Liver (tissue), 9 donors: ENCODE data around the gene TBC1D1. TPM values are rescaled to one million over a fixed set of nuclear protein-coding genes. Genes with fewer than 3 reads are reported as not detected.

ENCODE experiments used
- DNase-seq: peaks from one replicate; pipeline ENCODE4 v3.0.0-alpha.2; 2017; ENCODE audit warnings: low spot score
- H3K27ac ChIP-seq, 2 donors: one replicate each; pipeline ENCODE4 v1.7.0; 2013; ENCODE audit warnings: inconsistent platforms in 2 of 2, low read length in 2 of 2, control low read depth in 1 of 2, low read depth in 1 of 2, mild to moderate bottlenecking in 1 of 2
- H3K27me3 ChIP-seq, 4 donors: one replicate each; pipeline versions ENCODE4 v1.6.1 to v1.7.0; 2013; ENCODE audit warnings: low read length in 3 of 4, inconsistent platforms in 1 of 4, mild to moderate bottlenecking in 1 of 4, moderate library complexity in 1 of 4; ENCODE audit not compliant: control insufficient read depth in 4 of 4, insufficient read depth in 4 of 4
- H3K36me3 ChIP-seq, 4 donors: one replicate each; pipeline versions ENCODE4 v1.6.1 to v1.7.0; 2013; ENCODE audit warnings: low read length in 3 of 4, mild to moderate bottlenecking in 3 of 4, low read depth in 1 of 4, moderate library complexity in 1 of 4; ENCODE audit not compliant: control insufficient read depth in 4 of 4, insufficient read depth in 3 of 4
- H3K4me1 ChIP-seq, 4 donors: one replicate each; pipeline versions ENCODE4 v1.6.1 to v1.7.0; 2013; ENCODE audit warnings: low read length in 3 of 4, mild to moderate bottlenecking in 3 of 4, moderate library complexity in 1 of 4; ENCODE audit not compliant: control insufficient read depth in 4 of 4, insufficient read depth in 4 of 4
- H3K4me3 ChIP-seq, 3 donors: one replicate each; pipeline versions ENCODE4 v1.6.1 to v1.7.0; 2013; ENCODE audit warnings: low read length in 3 of 3, control low read depth in 1 of 3, low read depth in 1 of 3, mild to moderate bottlenecking in 1 of 3
- H3K9ac ChIP-seq, 2 donors: one replicate each; pipeline ENCODE4 v1.7.0; 2013; ENCODE audit warnings: low read length in 2 of 2, mild to moderate bottlenecking in 2 of 2, moderate library complexity in 2 of 2, control low read depth in 1 of 2, low read depth in 1 of 2
- H3K9me3 ChIP-seq, 4 donors: one replicate each; pipeline versions ENCODE4 v1.6.1 to v1.7.0; 2013; ENCODE audit warnings: low read length in 3 of 4; ENCODE audit not compliant: control insufficient read depth in 4 of 4
- ATF3 ChIP-seq: IDR thresholded peaks from 2 replicates; pipeline ENCODE4 v1.6.1; 2016; ENCODE audit warnings: antibody characterized with exemption
- EGR1 ChIP-seq, 2 donors: IDR thresholded peaks; 2 replicates each; pipeline ENCODE4 v1.6.1; 2016 to 2018; ENCODE audit warnings: antibody characterized with exemption in 2 of 2, low read depth in 2 of 2
- FOXA1 ChIP-seq: IDR thresholded peaks from 2 replicates; pipeline ENCODE4 v1.6.1; 2016; ENCODE audit warnings: antibody characterized with exemption
- FOXA2 ChIP-seq: IDR thresholded peaks from 2 replicates; pipeline ENCODE4 v1.6.1; 2016; ENCODE audit warnings: antibody characterized with exemption
- HNF4G ChIP-seq: IDR thresholded peaks from 2 replicates; pipeline ENCODE4 v1.6.1; 2016; ENCODE audit warnings: antibody characterized with exemption
- JUND ChIP-seq, 2 donors: IDR thresholded peaks; 2 replicates each; pipeline ENCODE4 v1.6.1; 2016; ENCODE audit warnings: antibody characterized with exemption in 2 of 2
- MAX ChIP-seq: IDR thresholded peaks from 2 replicates; pipeline ENCODE4 v1.6.1; 2016; ENCODE audit warnings: antibody characterized with exemption
- NR2F2 ChIP-seq: IDR thresholded peaks from 2 replicates; pipeline ENCODE4 v1.6.1; 2016; ENCODE audit warnings: antibody characterized with exemption
- REST ChIP-seq: IDR thresholded peaks from 2 replicates; pipeline ENCODE4 v1.6.1; 2016; ENCODE audit warnings: antibody characterized with exemption, mild to moderate bottlenecking
- RXRA ChIP-seq, 2 donors: IDR thresholded peaks; 2 replicates each; pipeline ENCODE4 v1.6.1; 2017 to 2018; ENCODE audit warnings: antibody characterized with exemption in 2 of 2, mild to moderate bottlenecking in 1 of 2
- TAF1 ChIP-seq: conservative IDR thresholded peaks from 2 replicates; pipeline ENCODE4 v1.6.1; 2016; ENCODE audit warnings: antibody characterized with exemption, mild to moderate bottlenecking
- YY1 ChIP-seq: IDR thresholded peaks from 2 replicates; pipeline ENCODE4 v1.6.1; 2016; ENCODE audit warnings: antibody characterized with exemption, mild to moderate bottlenecking
- ZBTB33 ChIP-seq: IDR thresholded peaks from 2 replicates; pipeline ENCODE4 v1.6.1; 2016; ENCODE audit warnings: antibody characterized with exemption
- WGBS: extraction: QIAGEN DNeasy Blood & Tissue Kit; methylation state at CpG from one replicate; pipeline ENCODE4 v1.1.7; 2013; 5-methylcytosine and 5-hydroxymethylcytosine counted together
- polyA plus RNA-seq, 2 donors: library from polyadenylated mRNA; stranded (reverse) in 1 of 2; unstranded in 1 of 2; fragments of 200-250 nt in 1 of 2; fragments of >200 nt in 1 of 2; fragmentation: Nextera tagmentation in 1 of 2; extraction: Ambion mirVana in 1 of 2; gene quantifications; one replicate each; pipeline versions ENCODE4 v1.2.1 to v1.2.3, GENCODE V29; 2013 to 2015
- total RNA-seq, 2 donors: library from RNA; depleted of rRNA; stranded (reverse); fragments of >200 nt; gene quantifications; one replicate each; pipeline ENCODE4 v1.2.3, GENCODE V29; 2014
- donor health status: healthy.
- donor health status: healthy.
- donor health status: healthy.
- donor health status: healthy.
- donor health status: healthy.

The TBC1D1 gene
- total and polyA plus RNA-seq, 4 donors: 15.6 to 41.4 (median 20.9) TPM

GRCh38 chr4:37958932-37959331 is 68.0 kb downstream of the TBC1D1 start:
- Histone ChIP-seq H3K36me3 (no peaks in the 10 kb centered on the region), H3K27ac (no peak overlapping the region), H3K9me3 (no peaks in the 10 kb centered on the region), H3K4me1 (no peaks in the 10 kb centered on the region), H3K27me3 (no peaks in the 10 kb centered on the region), H3K9ac (no peak overlapping the region), H3K4me3 (no peak overlapping the region)
- TF ChIP-seq REST (no peak), MAX (no peak), JUND (IDR thresholded peaks at IDR 0.05) (no peak), EGR1 (IDR thresholded peaks at IDR 0.05; ENCODE audit: low read depth in 2 of 2) (no peak), ATF3 (no peak), TAF1 (no peak), FOXA2 (no peak), RXRA (IDR thresholded peaks at IDR 0.05) (no peak), YY1 (no peak), ZBTB33 (no peak), HNF4G (no peak), NR2F2 (no peak), FOXA1 (no peak)
- 77% methylated on average over 6 of the region's 6 CpGs for WGBS
- no peak for DNase-seq

GRCh38 chr4:37960098-37960497 is 69.2 kb downstream of the TBC1D1 start, which contains the start of gene PTTG2:
PTTG2 (plus strand) TSS chr4:37960398; CDS start chr4:37960435, 37 bp downstream.
- WGBS: 96% methylated on average over 5 of the region's 5 CpGs
- Histone ChIP-seq H3K4me3 (no peak within 1 kb of the TSS), H3K9ac (no peak within 1 kb of the TSS)

More at GRCh38 chr4:37960098-37960497, 69.2 kb downstream of the TBC1D1 start, which contains the start of gene PTTG2:
- DNase-seq: no peak
- H3K9me3 ChIP-seq: no peaks in the 10 kb centered on the region
- H3K27ac ChIP-seq: no peak within 1 kb of the TSS
- H3K4me1 ChIP-seq: no peaks in the 10 kb centered on the region
- H3K36me3 ChIP-seq: no peaks in the 10 kb centered on the region
- no peak for TF ChIP-seq JUND (IDR thresholded peaks at IDR 0.05)
- no peak for TF ChIP-seq MAX
- no peak for TF ChIP-seq FOXA2
- H3K27me3 ChIP-seq: no peaks in the 10 kb centered on the region
